WERI-Rb-1 (cell line): ENCODE results near the gene ZNF892.
A peak's percentile ranks its signal among the peaks of the same experiment; 100 is the strongest.

Experiments used
- DNase-seq: peaks from one replicate; pipeline ENCODE4 v3.0.0-alpha.2; 2020
- H3K27ac ChIP-seq: fragments of 250-450 bp; sonication (Bioruptor Pico); 2 replicates; pipeline ENCODE4 v1.5.1; 2020; ENCODE audit warnings: mild to moderate bottlenecking, moderate library complexity
- H3K27me3 ChIP-seq: fragments of 250-450 bp; sonication (Bioruptor Pico); 2 replicates; pipeline ENCODE4 v1.5.1; 2021; ENCODE audit warnings: mild to moderate bottlenecking, low read depth, moderate library complexity; ENCODE audit not compliant: insufficient read depth, severe bottlenecking
- H3K36me3 ChIP-seq: fragments of 250-450 bp; sonication (Bioruptor Pico); 2 replicates; pipeline ENCODE4 v1.5.1; 2020; ENCODE audit warnings: mild to moderate bottlenecking, moderate library complexity
- H3K4me3 ChIP-seq: 2 replicates; pipeline ENCODE4 v1.5.1; 2011; ENCODE audit warnings: low read depth, mild to moderate bottlenecking, control low read depth, low read length
- H3K9me3 ChIP-seq: fragments of 250-450 bp; sonication (Bioruptor Pico); 2 replicates; pipeline ENCODE4 v1.5.1; 2021; ENCODE audit warnings: mild to moderate bottlenecking, moderate library complexity; ENCODE audit not compliant: severe bottlenecking
- CTCF ChIP-seq: IDR thresholded peaks from 2 replicates; pipeline ENCODE4 v1.5.1; 2011; ENCODE audit warnings: low read depth, mild to moderate bottlenecking, control low read depth, inconsistent platforms, low read length

Gene ZNF892

GRCh38 chr2:95206096-95206495 lies 1.2 kb upstream of the ZNF892 start:
- DNase-seq, result no peak
- Histone ChIP-seq H3K27ac (no peak overlapping the region), H3K9me3 (peaks cover 2% of the 10 kb centered on the region), H3K27me3 (no peaks in the 10 kb centered on the region), H3K4me3 (peak overlapping the region; percentile 75), H3K36me3 (peaks cover 22% of the 10 kb centered on the region)
- no peak for TF ChIP-seq CTCF

- H3K4me3 ChIP-seq, result peak overlapping the region; percentile 75
- no peak overlapping the region for H3K27ac ChIP-seq
- H3K36me3 ChIP-seq, result peaks cover 42% of the 10 kb centered on the region
- no peak for TF ChIP-seq CTCF
- no peak for DNase-seq
- peaks cover 11% of the 10 kb centered on the region for H3K9me3 ChIP-seq
- no peaks in the 10 kb centered on the region for H3K27me3 ChIP-seq
Measured at GRCh38 chr2:95208106-95208505, 785 bp downstream of the ZNF892 start.

GRCh38 chr2:95215018-95215612 lies 7.8 kb downstream of the ZNF892 start:
- H3K4me3 ChIP-seq, result no peak overlapping the region
- H3K27me3 ChIP-seq, result no peaks in the 10 kb centered on the region
- no peak overlapping the region for H3K27ac ChIP-seq
- no peak for TF ChIP-seq CTCF
- no peak for DNase-seq
- peaks cover 80% of the 10 kb centered on the region for H3K36me3 ChIP-seq
- peaks cover 55% of the 10 kb centered on the region for H3K9me3 ChIP-seq

- no peak for DNase-seq
- no peak overlapping the region for H3K27ac ChIP-seq
- H3K4me3 ChIP-seq, result no peak overlapping the region
- peaks cover 28% of the 10 kb centered on the region for H3K36me3 ChIP-seq
- no peaks in the 10 kb centered on the region for H3K27me3 ChIP-seq
- no peak for TF ChIP-seq CTCF
- H3K9me3 ChIP-seq, result peaks cover 30% of the 10 kb centered on the region
Measured at GRCh38 chr2:95220449-95220848, 13.1 kb downstream of the ZNF892 start.

- Histone ChIP-seq H3K36me3 (no peaks in the 10 kb centered on the region; the same call in none of the 2 replicates), H3K9me3 (no peaks in the 10 kb centered on the region), H3K4me3 (no peak overlapping the region), H3K27ac (no peak overlapping the region), H3K27me3 (no peaks in the 10 kb centered on the region)
- TF ChIP-seq CTCF, result no peak
- DNase-seq, result no peak
Measured at GRCh38 chr2:95225658-95226057, 18.3 kb downstream of the ZNF892 start.

GRCh38 chr2:95231723-95232122 lies 24.4 kb downstream of the ZNF892 start:
- DNase-seq, result peak; percentile 87
- no peaks in the 10 kb centered on the region for H3K27me3 ChIP-seq
- H3K27ac ChIP-seq, result no peak overlapping the region
- H3K9me3 ChIP-seq, result no peaks in the 10 kb centered on the region
- no peak overlapping the region for H3K4me3 ChIP-seq
- peak; percentile 81 for TF ChIP-seq CTCF
- H3K36me3 ChIP-seq, result no peaks in the 10 kb centered on the region
